Left ventricle myocardium inferior (tissue), 1 donor: Measurements from ENCODE around the gene PPAN. TPM values are rescaled to one million over a fixed set of nuclear protein-coding genes. Genes with fewer than 3 reads are reported as not detected.

ENCODE experiments used
- DNase-seq: peaks from one replicate; pipeline ENCODE4 v3.0.0-alpha.2; 2020
- H3K27ac ChIP-seq: fragments of 200-600 bp; replicated peaks from 2 replicates; pipeline ENCODE4 v1.8.0; 2021
- H3K27me3 ChIP-seq: fragments of 200-600 bp; 2 replicates; pipeline ENCODE4 v1.8.0; 2021; ENCODE audit warnings: low read depth
- H3K36me3 ChIP-seq: fragments of 200-600 bp; 2 replicates; pipeline ENCODE4 v1.8.0; 2021
- H3K4me1 ChIP-seq: fragments of 200-600 bp; 2 replicates; pipeline ENCODE4 v1.8.0; 2021
- H3K4me3 ChIP-seq: fragments of 200-600 bp; 2 replicates; pipeline ENCODE4 v1.8.0; 2021; ENCODE audit warnings: mild to moderate bottlenecking, moderate library complexity
- H3K9me3 ChIP-seq: fragments of 200-600 bp; replicated peaks from 2 replicates; pipeline ENCODE4 v1.8.0; 2021
- CTCF ChIP-seq: fragments of 200-600 bp; IDR thresholded peaks from 2 replicates; pipeline ENCODE4 v1.8.0; 2021; ENCODE audit warnings: antibody characterized with exemption, mild to moderate bottlenecking, borderline replicate concordance
- intact Hi-C: fragments of 100-400 bp; cut with micrococcal nuclease; formaldehyde crosslinking; loops from one replicate; pipeline ENCODE4 v1.11.0; 2022
- total RNA-seq: library from RNA; stranded (reverse); fragmentation: NEBNext Ultra II Directional; extraction: Animal tissue kit (Norgen Biotek cat#: 25700); gene quantifications from one replicate; pipeline ENCODE4 v1.2.1, GENCODE V29; 2021
- donor health status: DM: no; HTN: yes; CAD: no; lungs with severe emphysema.

PPAN gene
- total RNA-seq, 1 donor from 2014 or later = 23.6 TPM

GRCh38 chr19:10116866-10117616 lies 10.9 kb downstream of the PPAN start:
- Histone ChIP-seq H3K27ac (no peak overlapping the region), H3K4me1 (peaks cover 40% of the 10 kb centered on the region), H3K4me3 (no peak overlapping the region), H3K9me3 (no peaks in the 10 kb centered on the region), H3K36me3 (peaks cover 41% of the 10 kb centered on the region), H3K27me3 (no peaks in the 10 kb centered on the region)
- intact Hi-C loops = no loop called here
- DNase-seq = no peak
- TF ChIP-seq CTCF = no peak

- H3K4me1 ChIP-seq = peaks cover 34% of the 10 kb centered on the region
- H3K4me3 ChIP-seq = peak overlapping the region; percentile 84
- DNase-seq = no peak
- H3K9me3 ChIP-seq = no peaks in the 10 kb centered on the region
- intact Hi-C loops = no loop called here
- peak overlapping the region; percentile 72 for H3K27ac ChIP-seq
- H3K36me3 ChIP-seq = peaks cover 41% of the 10 kb centered on the region
- H3K27me3 ChIP-seq = no peaks in the 10 kb centered on the region
- no peak for TF ChIP-seq CTCF
These were observed 12.8 kb downstream of the PPAN start for GRCh38 chr19:10118960-10119359.

- H3K4me1 ChIP-seq = peaks cover 34% of the 10 kb centered on the region
- peaks cover 32% of the 10 kb centered on the region for H3K36me3 ChIP-seq
- TF ChIP-seq CTCF = no peak
- no peak for DNase-seq
- H3K27me3 ChIP-seq = no peaks in the 10 kb centered on the region
- peak overlapping the region; percentile 35 for H3K4me3 ChIP-seq
- peaks cover 4% of the 10 kb centered on the region for H3K9me3 ChIP-seq
- intact Hi-C loops = no loop called here
- peak overlapping the region; percentile 72 for H3K27ac ChIP-seq
These were observed 14.5 kb downstream of the PPAN start for GRCh38 chr19:10120538-10121189.

GRCh38 chr19:10122045-10122444 lies 15.9 kb downstream of the PPAN start:
- Histone ChIP-seq H3K4me3 (no peak overlapping the region), H3K4me1 (peaks cover 24% of the 10 kb centered on the region), H3K36me3 (peaks cover 22% of the 10 kb centered on the region), H3K9me3 (peaks cover 4% of the 10 kb centered on the region), H3K27ac (no peak overlapping the region), H3K27me3 (no peaks in the 10 kb centered on the region)
- intact Hi-C loops = no loop called here
- no peak for DNase-seq
- TF ChIP-seq CTCF = no peak

- Histone ChIP-seq H3K4me1 (peaks cover 9% of the 10 kb centered on the region), H3K36me3 (peaks cover 7% of the 10 kb centered on the region), H3K4me3 (no peak overlapping the region), H3K9me3 (peaks cover 4% of the 10 kb centered on the region), H3K27ac (no peak overlapping the region), H3K27me3 (no peaks in the 10 kb centered on the region)
- intact Hi-C loops = no loop called here
- no peak for DNase-seq
- TF ChIP-seq CTCF = no peak
These were observed 18.3 kb downstream of the PPAN start for GRCh38 chr19:10124429-10124828.
